LNCAP (cell line): ENCODE results near the gene SLC35G1.

Source experiments
- TF ChIP-seq, protein P1 (sequence below): fragments of 450-650 bp; IDR thresholded peaks from 2 replicates; pipeline ENCODE4 v1.5.1; 2017; ENCODE audit warnings: mild to moderate bottlenecking

The SLC35G1 gene

DNA sequence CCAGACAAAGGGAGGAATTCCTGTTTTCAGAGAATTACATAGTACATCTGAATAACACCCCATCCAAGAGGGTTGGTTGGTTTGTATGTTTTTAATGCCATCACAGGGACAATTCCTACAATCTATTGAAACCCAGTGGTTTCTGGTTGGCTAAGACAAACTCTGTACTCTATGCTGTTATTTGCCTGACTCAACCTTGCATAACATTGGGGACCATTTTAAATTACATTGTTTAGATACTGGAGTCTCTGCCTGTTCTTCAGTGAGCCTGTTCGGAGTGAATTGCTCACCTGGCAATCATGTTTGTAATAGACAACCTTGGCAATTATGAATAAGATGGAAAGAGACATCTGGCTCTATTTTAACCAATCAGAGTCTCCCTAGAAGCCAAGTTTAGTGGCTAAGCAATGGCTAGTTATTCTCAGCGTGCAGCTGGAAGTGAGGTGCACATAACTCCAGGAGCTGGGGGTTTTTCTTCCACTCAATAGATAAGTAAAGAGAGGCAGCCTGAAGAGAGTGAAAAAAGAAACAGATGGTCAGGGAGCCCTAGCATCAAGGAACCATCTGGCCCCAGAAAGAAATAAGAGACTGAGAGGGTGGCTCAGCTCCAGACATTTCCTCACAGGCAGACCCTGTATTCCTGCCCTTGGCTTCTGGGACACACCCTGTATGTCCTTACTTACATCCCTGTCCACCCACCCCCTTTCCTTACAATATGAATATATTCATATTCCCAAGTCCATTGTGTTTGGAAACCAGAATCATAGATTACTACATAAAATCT is 21.2 kb upstream of the SLC35G1 start:
- TF ChIP-seq, protein P1, sequence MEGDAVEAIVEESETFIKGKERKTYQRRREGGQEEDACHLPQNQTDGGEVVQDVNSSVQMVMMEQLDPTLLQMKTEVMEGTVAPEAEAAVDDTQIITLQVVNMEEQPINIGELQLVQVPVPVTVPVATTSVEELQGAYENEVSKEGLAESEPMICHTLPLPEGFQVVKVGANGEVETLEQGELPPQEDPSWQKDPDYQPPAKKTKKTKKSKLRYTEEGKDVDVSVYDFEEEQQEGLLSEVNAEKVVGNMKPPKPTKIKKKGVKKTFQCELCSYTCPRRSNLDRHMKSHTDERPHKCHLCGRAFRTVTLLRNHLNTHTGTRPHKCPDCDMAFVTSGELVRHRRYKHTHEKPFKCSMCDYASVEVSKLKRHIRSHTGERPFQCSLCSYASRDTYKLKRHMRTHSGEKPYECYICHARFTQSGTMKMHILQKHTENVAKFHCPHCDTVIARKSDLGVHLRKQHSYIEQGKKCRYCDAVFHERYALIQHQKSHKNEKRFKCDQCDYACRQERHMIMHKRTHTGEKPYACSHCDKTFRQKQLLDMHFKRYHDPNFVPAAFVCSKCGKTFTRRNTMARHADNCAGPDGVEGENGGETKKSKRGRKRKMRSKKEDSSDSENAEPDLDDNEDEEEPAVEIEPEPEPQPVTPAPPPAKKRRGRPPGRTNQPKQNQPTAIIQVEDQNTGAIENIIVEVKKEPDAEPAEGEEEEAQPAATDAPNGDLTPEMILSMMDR, result no peak

DNA sequence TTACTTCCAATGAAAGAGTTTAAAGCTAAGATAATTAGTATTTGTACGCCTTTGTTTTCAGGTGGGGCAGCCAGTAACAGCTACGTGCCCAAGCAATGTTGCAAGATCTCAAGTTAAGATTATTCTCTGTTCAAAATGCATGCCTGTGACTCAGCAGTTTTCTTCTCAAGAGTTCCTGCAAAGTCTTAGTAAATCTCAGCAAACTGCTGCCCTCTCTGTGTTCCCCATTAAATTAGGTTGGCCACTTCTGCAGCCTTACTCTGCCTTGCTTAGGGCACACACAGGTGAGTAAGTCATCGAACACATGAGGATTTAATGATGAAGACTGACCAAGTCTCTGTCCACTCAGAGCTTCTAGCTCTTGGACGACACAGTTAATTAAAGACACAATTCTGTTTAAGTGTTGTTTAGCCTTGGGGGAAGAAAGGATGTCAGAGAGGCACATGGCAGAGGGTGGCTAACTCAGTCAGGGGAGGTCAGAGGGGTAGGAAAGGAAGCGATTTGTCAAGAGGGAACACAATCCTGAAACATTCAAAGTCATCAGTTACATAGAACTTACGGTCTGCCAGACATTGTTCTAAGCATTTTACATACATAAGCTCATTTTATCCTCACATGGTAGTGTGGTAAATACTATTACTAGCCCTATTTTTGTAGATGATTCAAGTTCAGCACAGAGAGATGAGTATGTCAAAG is 20.2 kb upstream of the SLC35G1 start:
- TF ChIP-seq, protein P1, result no peak

DNA sequence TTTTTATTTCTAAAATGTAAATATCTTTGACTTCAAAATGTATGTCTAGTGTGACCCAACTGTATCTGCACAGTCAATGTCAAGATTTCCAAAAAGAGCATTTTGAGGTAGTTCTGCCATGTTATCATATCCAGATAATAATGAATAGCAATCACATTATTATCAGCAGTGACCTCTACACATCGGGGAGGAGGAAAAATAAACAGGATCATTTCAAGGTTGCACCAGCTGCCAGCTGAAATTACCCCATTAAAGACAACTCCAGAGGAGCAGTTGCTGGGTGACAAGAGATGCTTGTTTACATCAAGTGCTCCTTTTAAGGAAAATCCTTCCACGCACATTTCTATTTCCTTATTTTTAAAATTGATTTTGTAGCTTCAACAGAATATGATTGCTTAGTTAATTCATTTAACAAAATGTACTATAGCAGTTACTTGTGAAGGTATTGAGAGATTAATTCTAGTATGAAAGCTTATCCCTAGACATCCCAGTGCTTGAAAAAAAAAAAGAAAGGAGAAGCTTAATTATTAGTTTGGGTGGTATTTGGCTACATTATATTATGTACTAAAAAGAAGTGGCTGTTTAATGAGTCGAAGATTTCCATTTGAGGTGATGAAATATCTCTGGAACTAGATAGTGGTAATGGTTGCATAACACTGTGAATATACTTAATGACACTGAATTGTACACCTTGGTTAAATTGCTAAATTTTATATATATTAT is 19.3 kb upstream of the SLC35G1 start:
- TF ChIP-seq, protein P1, result no peak

DNA sequence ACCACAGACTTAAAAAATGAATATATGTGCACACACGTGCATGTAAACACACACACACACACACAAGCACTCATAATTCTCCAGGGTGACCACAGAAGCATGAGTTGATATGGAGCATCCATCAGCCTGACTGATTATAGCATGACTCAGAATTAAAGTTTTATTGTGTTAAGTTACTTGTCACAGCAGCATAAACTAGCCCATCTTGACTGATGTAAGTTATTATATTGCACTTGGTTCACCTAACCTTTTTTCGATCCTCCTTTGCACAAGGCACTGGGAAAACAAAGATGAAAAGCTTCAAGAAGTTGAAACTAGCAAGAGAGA is 18.8 kb upstream of the SLC35G1 start:
- TF ChIP-seq, protein P1, result no peak

DNA sequence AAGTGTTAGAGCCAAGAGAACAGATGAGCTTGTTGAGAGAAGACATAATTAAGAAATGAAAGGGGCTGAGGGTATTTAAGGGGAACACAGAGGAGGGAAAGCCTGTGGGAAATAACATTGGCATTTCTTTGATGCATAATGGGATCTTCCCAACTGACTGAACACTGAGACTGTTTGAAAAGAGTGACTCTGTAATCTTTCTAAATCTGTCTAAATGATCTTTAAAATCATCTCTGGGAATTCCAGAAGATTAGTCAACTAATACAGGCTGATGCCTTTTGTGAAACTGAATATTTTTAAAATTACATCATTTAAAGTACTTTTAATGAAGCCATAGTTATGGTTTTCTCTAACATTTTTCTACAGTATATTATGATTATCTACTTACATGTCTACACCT is 17.4 kb upstream of the SLC35G1 start:
- TF ChIP-seq, protein P1, result no peak

DNA sequence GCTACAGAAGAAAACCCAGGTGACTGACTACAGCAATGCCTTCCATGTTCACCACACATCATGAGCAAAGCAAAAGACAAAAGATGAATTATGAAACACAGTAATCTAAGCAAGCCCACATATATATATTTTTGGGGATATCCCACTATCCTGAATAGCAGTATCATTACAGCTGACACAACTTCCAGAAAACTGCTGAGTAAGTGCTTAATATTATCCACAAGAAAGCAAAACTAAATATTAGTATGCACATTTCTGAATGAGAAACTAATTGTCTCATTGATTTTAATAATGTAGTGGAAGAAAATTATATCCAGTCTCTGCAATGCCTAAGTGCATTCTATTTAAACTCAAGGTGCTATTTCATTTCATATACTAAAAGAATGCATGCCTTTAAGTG is 14.5 kb upstream of the SLC35G1 start:
- TF ChIP-seq, protein P1, result no peak

DNA sequence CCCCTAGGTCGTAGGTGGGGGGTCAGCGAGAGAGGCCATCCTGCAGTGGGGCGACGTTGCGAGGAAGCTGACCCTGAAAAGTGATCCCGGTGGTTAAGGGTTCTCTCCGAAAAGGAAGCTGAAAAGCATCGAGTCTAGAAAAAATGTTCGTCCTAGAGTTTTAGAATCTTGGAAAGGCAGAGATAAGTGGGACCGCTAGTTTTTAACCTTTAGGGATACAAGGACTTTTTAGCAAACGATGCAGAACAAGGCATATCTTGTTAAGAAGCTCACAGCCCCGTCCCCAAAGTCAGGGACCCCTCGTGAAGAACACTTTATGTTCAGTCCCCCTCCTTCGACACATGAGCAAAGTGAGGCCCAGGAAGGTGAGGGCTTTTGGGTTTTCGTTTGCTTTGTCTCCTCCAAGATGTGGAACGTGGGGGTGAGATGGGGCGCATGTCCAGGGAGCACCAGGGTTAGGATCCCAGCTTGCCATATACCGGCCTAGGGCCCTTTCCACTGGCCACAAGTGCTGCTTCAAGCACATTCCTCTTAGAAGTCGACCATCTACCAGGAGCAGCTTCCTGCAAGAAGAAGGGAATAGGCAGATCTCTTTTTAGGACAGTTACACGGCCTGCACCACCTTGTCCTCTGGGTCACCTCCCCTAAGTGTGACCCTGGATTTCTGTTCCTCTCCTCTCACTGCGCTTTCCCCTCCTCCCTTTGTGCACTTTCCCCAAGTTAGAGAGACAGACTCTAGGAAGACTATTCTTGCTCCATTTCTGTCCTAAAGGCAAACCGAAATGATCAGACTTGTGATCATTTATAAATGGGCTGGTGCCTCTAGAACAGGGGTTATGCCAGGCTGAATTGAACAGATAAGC is 969 bp downstream of the SLC35G1 start:
- TF ChIP-seq, protein P1, result no peak
